ENCODE measurements around the gene CDC42BPA.
"Not testable (repeated sequence)": the region's sequence is repeated elsewhere in the genome, so short reads cannot be mapped to it uniquely, and the experiment has no call there.

Gene CDC42BPA

GRCh38 chr1:227261501-227261900 lies 56.8 kb downstream of the CDC42BPA start:
- no peak for DNase-seq (ENCODE audit: low read depth in 2 of 2, low spot score in 1 of 2)

- DNase-seq (ENCODE audit: low read depth in 2 of 2, low spot score in 1 of 2): no peak
Observed at GRCh38 chr1:227260433-227260832, 57.9 kb downstream of the CDC42BPA start.

GRCh38 chr1:227257964-227258363 lies 60.3 kb downstream of the CDC42BPA start:
- DNase-seq (ENCODE audit: low read depth in 2 of 2, low spot score in 1 of 2): no peak

- no peak for DNase-seq (ENCODE audit: low read depth in 2 of 2, low spot score in 1 of 2)
Observed at GRCh38 chr1:227255086-227255732, 63.1 kb downstream of the CDC42BPA start.

GRCh38 chr1:227253065-227253464 lies 65.2 kb downstream of the CDC42BPA start:
- no peak for DNase-seq (ENCODE audit: low read depth in 2 of 2, low spot score in 1 of 2)

- DNase-seq (ENCODE audit: low read depth in 2 of 2, low spot score in 1 of 2): no peak
Observed at GRCh38 chr1:227245613-227246320, 72.5 kb downstream of the CDC42BPA start.

- no peak for DNase-seq (ENCODE audit: low read depth in 2 of 2, low spot score in 1 of 2)
Observed at GRCh38 chr1:227244339-227245118, 73.8 kb downstream of the CDC42BPA start.

- DNase-seq (ENCODE audit: low read depth in 2 of 2, low spot score in 1 of 2): no peak
Observed at GRCh38 chr1:227242811-227243682, 75.2 kb downstream of the CDC42BPA start.

GRCh38 chr1:227240983-227241382 lies 77.3 kb downstream of the CDC42BPA start:
- DNase-seq (ENCODE audit: low read depth in 2 of 2, low spot score in 1 of 2): no peak

- DNase-seq (ENCODE audit: low read depth in 2 of 2, low spot score in 1 of 2): no peak
Observed at GRCh38 chr1:227234998-227235405, 83.3 kb downstream of the CDC42BPA start.

- DNase-seq (ENCODE audit: low read depth in 2 of 2, low spot score in 1 of 2): not testable (repeated sequence)
Observed at GRCh38 chr1:227231128-227231527, 87.2 kb downstream of the CDC42BPA start.

GRCh38 chr1:227228201-227228600 lies 90.1 kb downstream of the CDC42BPA start:
- DNase-seq (ENCODE audit: low read depth in 2 of 2, low spot score in 1 of 2): no peak

- DNase-seq (ENCODE audit: low read depth in 2 of 2, low spot score in 1 of 2): no peak
Observed at GRCh38 chr1:227227761-227228160, 90.5 kb downstream of the CDC42BPA start.

- DNase-seq (ENCODE audit: low read depth in 2 of 2, low spot score in 1 of 2): no peak
Observed at GRCh38 chr1:227225715-227226346, 92.5 kb downstream of the CDC42BPA start.

GRCh38 chr1:227223171-227223806 lies 95.0 kb downstream of the CDC42BPA start:
- DNase-seq (ENCODE audit: low read depth in 2 of 2, low spot score in 1 of 2): no peak

- no peak for DNase-seq (ENCODE audit: low read depth in 2 of 2, low spot score in 1 of 2)
Observed at GRCh38 chr1:227219715-227220292, 98.5 kb downstream of the CDC42BPA start.

GRCh38 chr1:227218870-227219573 lies 99.3 kb downstream of the CDC42BPA start:
- no peak for DNase-seq (ENCODE audit: low read depth in 2 of 2, low spot score in 1 of 2)

GRCh38 chr1:227215863-227216510 lies 102.3 kb downstream of the CDC42BPA start:
- no peak for DNase-seq (ENCODE audit: low read depth in 2 of 2, low spot score in 1 of 2)

GRCh38 chr1:227214207-227214606 lies 104.1 kb downstream of the CDC42BPA start:
- DNase-seq (ENCODE audit: low read depth in 2 of 2, low spot score in 1 of 2): no peak

Data from stimulated activated CD8-positive, alpha-beta memory T cell treated with anti-CD3 and anti-CD28 coated beads, Interleukin-4, amount 100 ng/mL, for 4 hours (primary cell).